Suprapubic skin (tissue), 4 donors: Measurements from ENCODE around the gene MN1. TPM values are rescaled to one million over a fixed set of nuclear protein-coding genes. Genes with fewer than 3 reads are reported as not detected.

Experiments
- DNase-seq, 2 donors: peaks; one replicate each; pipeline ENCODE4 v3.0.0-alpha.2; 2019; ENCODE audit warnings: low spot score in 2 of 2
- H3K27ac ChIP-seq: fragments of 200-600 bp; sonication (generic); one replicate; pipeline ENCODE4 v1.5.1; 2019
- H3K27me3 ChIP-seq: fragments of 200-600 bp; sonication (generic); one replicate; pipeline ENCODE4 v1.5.1; 2019
- H3K36me3 ChIP-seq: fragments of 200-600 bp; sonication (generic); one replicate; pipeline ENCODE4 v1.5.1; 2019
- H3K4me1 ChIP-seq: fragments of 200-600 bp; sonication (generic); one replicate; pipeline ENCODE4 v1.5.1; 2019
- H3K4me3 ChIP-seq: fragments of 200-600 bp; sonication (generic); one replicate; pipeline ENCODE4 v1.5.1; 2019; ENCODE audit warnings: mild to moderate bottlenecking
- H3K9me3 ChIP-seq: fragments of 200-600 bp; sonication (generic); one replicate; pipeline ENCODE4 v1.5.1; 2019
- EP300 ChIP-seq: sonication (generic); formaldehyde crosslinking; IDR thresholded peaks from one replicate; pipeline ENCODE4 v1.6.1; 2017; ENCODE audit warnings: antibody characterized with exemption
- POLR2A ChIP-seq, 2 donors: fragments of 450-650 bp; IDR thresholded peaks; one replicate each; pipeline ENCODE4 v1.6.1; 2017; ENCODE audit warnings: antibody characterized with exemption in 2 of 2, mild to moderate bottlenecking in 2 of 2, moderate library complexity in 2 of 2
- POLR2AphosphoS5 ChIP-seq, 3 donors: sonication (generic); formaldehyde crosslinking; IDR thresholded peaks; one replicate each; pipeline ENCODE4 v1.6.1; 2017; ENCODE audit warnings: antibody characterized with exemption in 3 of 3
- WGBS: methylation state at CpG from one replicate; pipeline ENCODE4 v1.1.5; 2018; 5-methylcytosine and 5-hydroxymethylcytosine counted together
- total RNA-seq, 4 donors: library from RNA; depleted of rRNA; stranded (reverse); fragments of >200 nt; gene quantifications; one replicate each; pipeline ENCODE4 v1.1.0, GENCODE V29; 2016
- TF ChIP-seq, protein P1 (sequence below), 2 donors: fragments of 200-600 bp in 1 of 2; fragments of 450-650 bp in 1 of 2; sonication (generic) in 1 of 2; IDR thresholded peaks; one replicate each; pipeline ENCODE4 v1.5.1; 2016 to 2019; ENCODE audit warnings: antibody characterized with exemption in 2 of 2, mild to moderate bottlenecking in 1 of 2, moderate library complexity in 1 of 2

MN1 gene
- total RNA-seq, 4 donors from 2014 or later: 1.7 to 6.5 (median 4.1) TPM

DNA sequence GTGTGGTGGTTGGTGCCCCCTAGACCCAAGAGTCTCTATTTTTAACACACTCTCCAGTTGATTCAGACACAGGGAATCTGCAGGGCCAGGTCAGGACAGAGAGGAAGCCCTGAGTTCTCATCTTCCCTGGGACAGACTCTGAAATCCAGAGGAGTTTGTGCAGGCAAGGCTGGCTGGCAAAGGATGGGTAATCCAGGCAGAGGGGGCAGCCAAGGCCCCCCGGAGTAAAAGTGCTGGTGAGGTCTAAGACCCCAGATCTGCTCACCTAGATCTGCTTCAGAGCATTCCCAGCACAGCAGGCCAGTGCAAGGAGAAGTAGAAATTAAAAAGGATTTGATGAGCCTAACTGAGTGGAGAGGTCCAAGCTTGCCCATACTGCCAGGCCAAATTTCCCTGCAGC is 40.6 kb upstream of the MN1 start:
- TF ChIP-seq EP300 (no peak), POLR2AphosphoS5 (IDR thresholded peaks at IDR 0.05) (no peak), POLR2A (IDR thresholded peaks at IDR 0.05) (no peak)
- TF ChIP-seq, protein P1, sequence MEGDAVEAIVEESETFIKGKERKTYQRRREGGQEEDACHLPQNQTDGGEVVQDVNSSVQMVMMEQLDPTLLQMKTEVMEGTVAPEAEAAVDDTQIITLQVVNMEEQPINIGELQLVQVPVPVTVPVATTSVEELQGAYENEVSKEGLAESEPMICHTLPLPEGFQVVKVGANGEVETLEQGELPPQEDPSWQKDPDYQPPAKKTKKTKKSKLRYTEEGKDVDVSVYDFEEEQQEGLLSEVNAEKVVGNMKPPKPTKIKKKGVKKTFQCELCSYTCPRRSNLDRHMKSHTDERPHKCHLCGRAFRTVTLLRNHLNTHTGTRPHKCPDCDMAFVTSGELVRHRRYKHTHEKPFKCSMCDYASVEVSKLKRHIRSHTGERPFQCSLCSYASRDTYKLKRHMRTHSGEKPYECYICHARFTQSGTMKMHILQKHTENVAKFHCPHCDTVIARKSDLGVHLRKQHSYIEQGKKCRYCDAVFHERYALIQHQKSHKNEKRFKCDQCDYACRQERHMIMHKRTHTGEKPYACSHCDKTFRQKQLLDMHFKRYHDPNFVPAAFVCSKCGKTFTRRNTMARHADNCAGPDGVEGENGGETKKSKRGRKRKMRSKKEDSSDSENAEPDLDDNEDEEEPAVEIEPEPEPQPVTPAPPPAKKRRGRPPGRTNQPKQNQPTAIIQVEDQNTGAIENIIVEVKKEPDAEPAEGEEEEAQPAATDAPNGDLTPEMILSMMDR (IDR thresholded peaks at IDR 0.05): no peak
- no peak overlapping the region for H3K4me3 ChIP-seq
- DNase-seq: peak; percentile 29 to 41
- no peaks in the 10 kb centered on the region for H3K9me3 ChIP-seq
- H3K27me3 ChIP-seq: no peaks in the 10 kb centered on the region
- no peaks in the 10 kb centered on the region for H3K4me1 ChIP-seq
- no peak overlapping the region for H3K27ac ChIP-seq
- H3K36me3 ChIP-seq: peaks cover 11% of the 10 kb centered on the region
- 63% methylated on average over 1 of the region's 1 CpG for WGBS

- Histone ChIP-seq H3K27me3 (no peaks in the 10 kb centered on the region), H3K9me3 (no peaks in the 10 kb centered on the region), H3K36me3 (peaks cover 4% of the 10 kb centered on the region), H3K4me3 (no peak overlapping the region), H3K27ac (no peak overlapping the region), H3K4me1 (no peaks in the 10 kb centered on the region)
- WGBS: 98% methylated on average over 7 of the region's 7 CpGs
- TF ChIP-seq POLR2AphosphoS5 (IDR thresholded peaks at IDR 0.05) (no peak), EP300 (no peak)
- TF ChIP-seq, protein P1 (IDR thresholded peaks at IDR 0.05): no peak
- DNase-seq: peak; percentile 41 to 57
Measured at GRCh38 chr22:27840436-27840835, 38.9 kb upstream of the MN1 start.

GRCh38 chr22:27839057-27839660 is 37.6 kb upstream of the MN1 start:
- H3K27me3 ChIP-seq: no peaks in the 10 kb centered on the region
- DNase-seq: peak; percentile 35 to 64
- H3K4me3 ChIP-seq: no peak overlapping the region
- WGBS: 88% methylated on average over 13 of the region's 13 CpGs
- no peak for TF ChIP-seq POLR2AphosphoS5 (IDR thresholded peaks at IDR 0.05)
- no peak for TF ChIP-seq POLR2A (IDR thresholded peaks at IDR 0.05)
- TF ChIP-seq, protein P1 (IDR thresholded peaks at IDR 0.05): no peak
- TF ChIP-seq EP300: no peak
- H3K27ac ChIP-seq: no peak overlapping the region
- peaks cover 4% of the 10 kb centered on the region for H3K36me3 ChIP-seq
- no peaks in the 10 kb centered on the region for H3K4me1 ChIP-seq
- H3K9me3 ChIP-seq: no peaks in the 10 kb centered on the region

DNA sequence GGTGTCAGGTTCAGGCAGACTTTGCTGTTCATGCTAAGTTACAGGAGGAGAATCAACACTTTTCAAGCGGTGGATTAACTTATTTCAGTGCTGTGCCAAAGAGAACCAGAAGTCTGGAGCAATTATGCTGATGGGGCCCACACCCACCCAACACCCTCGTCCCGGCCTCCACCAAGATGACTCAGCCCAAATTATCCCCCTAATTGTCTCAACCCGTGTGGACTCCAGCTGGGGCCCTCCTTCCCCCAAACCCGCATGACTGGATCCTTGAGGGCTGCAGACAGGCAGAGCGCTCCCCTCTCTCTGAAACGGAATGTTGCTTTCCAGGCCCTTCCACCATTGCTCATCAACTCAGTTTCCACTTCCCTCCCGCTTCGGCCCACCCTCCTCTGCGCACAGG is 34.6 kb upstream of the MN1 start:
- peaks cover 4% of the 10 kb centered on the region for H3K36me3 ChIP-seq
- no peaks in the 10 kb centered on the region for H3K9me3 ChIP-seq
- no peaks in the 10 kb centered on the region for H3K27me3 ChIP-seq
- H3K4me1 ChIP-seq: no peaks in the 10 kb centered on the region
- no peak overlapping the region for H3K4me3 ChIP-seq
- WGBS: 62% methylated on average over 10 of the region's 10 CpGs
- H3K27ac ChIP-seq: no peak overlapping the region
- TF ChIP-seq EP300 (no peak), POLR2AphosphoS5 (IDR thresholded peaks at IDR 0.05) (no peak), POLR2A (IDR thresholded peaks at IDR 0.05) (no peak)
- TF ChIP-seq, protein P1 (IDR thresholded peaks at IDR 0.05): no peak
- DNase-seq: peak; percentile 26 to 66

- H3K27ac ChIP-seq: no peak overlapping the region
- no peak for TF ChIP-seq POLR2A (IDR thresholded peaks at IDR 0.05)
- TF ChIP-seq, protein P1 (IDR thresholded peaks at IDR 0.05): no peak
- TF ChIP-seq POLR2AphosphoS5 (IDR thresholded peaks at IDR 0.05): no peak
- TF ChIP-seq EP300: no peak
- no peak overlapping the region for H3K4me3 ChIP-seq
- H3K9me3 ChIP-seq: no peaks in the 10 kb centered on the region
- 95% methylated on average over 6 of the region's 6 CpGs for WGBS
- no peaks in the 10 kb centered on the region for H3K27me3 ChIP-seq
- peak in 1 of 2 donors; percentile 10 for DNase-seq
- peaks cover under 1% of the 10 kb centered on the region for H3K36me3 ChIP-seq
- H3K4me1 ChIP-seq: no peaks in the 10 kb centered on the region
Measured at GRCh38 chr22:27835446-27835845, 33.9 kb upstream of the MN1 start.
